Liver (tissue), 9 donors: ENCODE data around the gene MSMP. TPM values are rescaled to one million over a fixed set of nuclear protein-coding genes. Genes with fewer than 3 reads are reported as not detected.

ENCODE experiments used
- DNase-seq: peaks from one replicate; pipeline ENCODE4 v3.0.0-alpha.2; 2017; ENCODE audit warnings: low spot score
- H3K27ac ChIP-seq, 2 donors: one replicate each; pipeline ENCODE4 v1.7.0; 2013; ENCODE audit warnings: inconsistent platforms in 2 of 2, low read length in 2 of 2, control low read depth in 1 of 2, low read depth in 1 of 2, mild to moderate bottlenecking in 1 of 2
- H3K27me3 ChIP-seq, 4 donors: one replicate each; pipeline versions ENCODE4 v1.6.1 to v1.7.0; 2013; ENCODE audit warnings: low read length in 3 of 4, inconsistent platforms in 1 of 4, mild to moderate bottlenecking in 1 of 4, moderate library complexity in 1 of 4; ENCODE audit not compliant: control insufficient read depth in 4 of 4, insufficient read depth in 4 of 4
- H3K36me3 ChIP-seq, 4 donors: one replicate each; pipeline versions ENCODE4 v1.6.1 to v1.7.0; 2013; ENCODE audit warnings: low read length in 3 of 4, mild to moderate bottlenecking in 3 of 4, low read depth in 1 of 4, moderate library complexity in 1 of 4; ENCODE audit not compliant: control insufficient read depth in 4 of 4, insufficient read depth in 3 of 4
- H3K4me1 ChIP-seq, 4 donors: one replicate each; pipeline versions ENCODE4 v1.6.1 to v1.7.0; 2013; ENCODE audit warnings: low read length in 3 of 4, mild to moderate bottlenecking in 3 of 4, moderate library complexity in 1 of 4; ENCODE audit not compliant: control insufficient read depth in 4 of 4, insufficient read depth in 4 of 4
- H3K4me3 ChIP-seq, 3 donors: one replicate each; pipeline versions ENCODE4 v1.6.1 to v1.7.0; 2013; ENCODE audit warnings: low read length in 3 of 3, control low read depth in 1 of 3, low read depth in 1 of 3, mild to moderate bottlenecking in 1 of 3
- H3K9ac ChIP-seq, 2 donors: one replicate each; pipeline ENCODE4 v1.7.0; 2013; ENCODE audit warnings: low read length in 2 of 2, mild to moderate bottlenecking in 2 of 2, moderate library complexity in 2 of 2, control low read depth in 1 of 2, low read depth in 1 of 2
- H3K9me3 ChIP-seq, 4 donors: one replicate each; pipeline versions ENCODE4 v1.6.1 to v1.7.0; 2013; ENCODE audit warnings: low read length in 3 of 4; ENCODE audit not compliant: control insufficient read depth in 4 of 4
- ATF3 ChIP-seq: IDR thresholded peaks from 2 replicates; pipeline ENCODE4 v1.6.1; 2016; ENCODE audit warnings: antibody characterized with exemption
- CTCF ChIP-seq: fragments of 150-350 bp; IDR thresholded peaks from 2 replicates; pipeline ENCODE4 v1.5.1; 2017; ENCODE audit warnings: improper control_type of control experiment, low read depth, low read length; ENCODE audit not compliant: missing input control
- EGR1 ChIP-seq, 2 donors: IDR thresholded peaks; 2 replicates each; pipeline ENCODE4 v1.6.1; 2016 to 2018; ENCODE audit warnings: antibody characterized with exemption in 2 of 2, low read depth in 2 of 2
- FOXA1 ChIP-seq: IDR thresholded peaks from 2 replicates; pipeline ENCODE4 v1.6.1; 2016; ENCODE audit warnings: antibody characterized with exemption
- FOXA2 ChIP-seq: IDR thresholded peaks from 2 replicates; pipeline ENCODE4 v1.6.1; 2016; ENCODE audit warnings: antibody characterized with exemption
- GABPA ChIP-seq, 2 donors: IDR thresholded peaks in 1 of 2; conservative IDR thresholded peaks in 1 of 2; 2 replicates each; pipeline ENCODE4 v1.6.1; 2016; ENCODE audit warnings: antibody characterized with exemption in 2 of 2, mild to moderate bottlenecking in 1 of 2, moderate library complexity in 1 of 2
- HNF4A ChIP-seq, 2 donors: conservative IDR thresholded peaks; 2 replicates each; pipeline ENCODE4 v1.6.1; 2016; ENCODE audit warnings: antibody characterized with exemption in 2 of 2, mild to moderate bottlenecking in 2 of 2
- HNF4G ChIP-seq: IDR thresholded peaks from 2 replicates; pipeline ENCODE4 v1.6.1; 2016; ENCODE audit warnings: antibody characterized with exemption
- JUND ChIP-seq, 2 donors: IDR thresholded peaks; 2 replicates each; pipeline ENCODE4 v1.6.1; 2016; ENCODE audit warnings: antibody characterized with exemption in 2 of 2
- MAX ChIP-seq: IDR thresholded peaks from 2 replicates; pipeline ENCODE4 v1.6.1; 2016; ENCODE audit warnings: antibody characterized with exemption
- NR2F2 ChIP-seq: IDR thresholded peaks from 2 replicates; pipeline ENCODE4 v1.6.1; 2016; ENCODE audit warnings: antibody characterized with exemption
- RAD21 ChIP-seq, 2 donors: IDR thresholded peaks; 2 replicates each; pipeline ENCODE4 v1.6.1; 2016; ENCODE audit warnings: antibody characterized with exemption in 2 of 2, mild to moderate bottlenecking in 2 of 2
- REST ChIP-seq: IDR thresholded peaks from 2 replicates; pipeline ENCODE4 v1.6.1; 2016; ENCODE audit warnings: antibody characterized with exemption, mild to moderate bottlenecking
- RXRA ChIP-seq, 2 donors: IDR thresholded peaks; 2 replicates each; pipeline ENCODE4 v1.6.1; 2017 to 2018; ENCODE audit warnings: antibody characterized with exemption in 2 of 2, mild to moderate bottlenecking in 1 of 2
- SP1 ChIP-seq: IDR thresholded peaks from 2 replicates; pipeline ENCODE4 v1.6.1; 2018; ENCODE audit warnings: antibody characterized with exemption, mild to moderate bottlenecking
- TAF1 ChIP-seq: conservative IDR thresholded peaks from 2 replicates; pipeline ENCODE4 v1.6.1; 2016; ENCODE audit warnings: antibody characterized with exemption, mild to moderate bottlenecking
- YY1 ChIP-seq: IDR thresholded peaks from 2 replicates; pipeline ENCODE4 v1.6.1; 2016; ENCODE audit warnings: antibody characterized with exemption, mild to moderate bottlenecking
- ZBTB33 ChIP-seq: IDR thresholded peaks from 2 replicates; pipeline ENCODE4 v1.6.1; 2016; ENCODE audit warnings: antibody characterized with exemption
- WGBS: extraction: QIAGEN DNeasy Blood & Tissue Kit; methylation state at CpG from one replicate; pipeline ENCODE4 v1.1.7; 2013; 5-methylcytosine and 5-hydroxymethylcytosine counted together
- polyA plus RNA-seq, 2 donors: library from polyadenylated mRNA; stranded (reverse) in 1 of 2; unstranded in 1 of 2; fragments of 200-250 nt in 1 of 2; fragments of >200 nt in 1 of 2; fragmentation: Nextera tagmentation in 1 of 2; extraction: Ambion mirVana in 1 of 2; gene quantifications; one replicate each; pipeline versions ENCODE4 v1.2.1 to v1.2.3, GENCODE V29; 2013 to 2015
- total RNA-seq, 2 donors: library from RNA; depleted of rRNA; stranded (reverse); fragments of >200 nt; gene quantifications; one replicate each; pipeline ENCODE4 v1.2.3, GENCODE V29; 2014
- donor health status: healthy.
- donor health status: healthy.
- donor health status: healthy.
- donor health status: healthy.
- donor health status: healthy.

The MSMP gene
- total RNA-seq (not detected), polyA plus RNA-seq (not detected)

GRCh38 chr9:35754264-35754663, at the start of gene MSMP:
TSS of gene MSMP (minus strand) at chr9:35754276. CDS start at chr9:35754129, 147 bp downstream.
- WGBS, result 73% methylated on average over 3 of the region's 3 CpGs
- peaks cover 10 to 39% (median 34%) of the 10 kb centered on the region in 4 donors for H3K36me3 ChIP-seq
- no peak within 1 kb of the TSS for H3K27ac ChIP-seq
- no peak within 1 kb of the TSS for H3K4me3 ChIP-seq
- peaks cover 11 to 35% (median 21%) of the 10 kb centered on the region in 4 donors for H3K4me1 ChIP-seq
- H3K9ac ChIP-seq, result no peak within 1 kb of the TSS
- no peak for TF ChIP-seq FOXA2
- no peak for TF ChIP-seq ATF3
- TF ChIP-seq NR2F2, result no peak
- no peak for TF ChIP-seq MAX
- no peak for TF ChIP-seq FOXA1
- no peak for TF ChIP-seq TAF1
- TF ChIP-seq HNF4A (conservative IDR thresholded peaks at IDR 0.05), result no peak
- no peak for TF ChIP-seq GABPA (IDR thresholded peaks at IDR 0.05 in 1 of 2, conservative IDR thresholded peaks at IDR 0.05 in 1 of 2)
- no peak for TF ChIP-seq SP1
- TF ChIP-seq HNF4G, result no peak
- TF ChIP-seq CTCF, result no peak
- no peak for TF ChIP-seq JUND (IDR thresholded peaks at IDR 0.05)
- no peak for TF ChIP-seq REST
- no peak for TF ChIP-seq YY1
- no peak for TF ChIP-seq EGR1 (IDR thresholded peaks at IDR 0.05; ENCODE audit: low read depth in 2 of 2)
- TF ChIP-seq RXRA (IDR thresholded peaks at IDR 0.05), result no peak
- TF ChIP-seq RAD21 (IDR thresholded peaks at IDR 0.05), result no peak
- H3K27me3 ChIP-seq, result no peaks in the 10 kb centered on the region
- H3K9me3 ChIP-seq, result no peaks in the 10 kb centered on the region
- no peak for DNase-seq

GRCh38 chr9:35801328-35802128, 47.5 kb upstream of the MSMP start:
- Histone ChIP-seq H3K4me3 (peak overlapping the region in 1 of 3 donors; percentile 16), H3K9ac (no peak overlapping the region), H3K36me3 (peaks cover 0 to 13% (median 7%) of the 10 kb centered on the region in 4 donors), H3K27ac (peak overlapping the region in 1 of 2 donors; percentile 33), H3K9me3 (no peaks in the 10 kb centered on the region), H3K27me3 (no peaks in the 10 kb centered on the region), H3K4me1 (peaks cover 4 to 17% (median 14%) of the 10 kb centered on the region in 4 donors)
- 61% methylated on average over 13 of the region's 13 CpGs for WGBS
- DNase-seq, result no peak
- TF ChIP-seq EGR1 (IDR thresholded peaks at IDR 0.05; ENCODE audit: low read depth in 2 of 2) (no peak), FOXA2 (no peak), RAD21 (IDR thresholded peaks at IDR 0.05) (peak in 1 of 2 donors; percentile 24), HNF4G (no peak), TAF1 (no peak), ZBTB33 (no peak), MAX (peak; percentile 61), JUND (IDR thresholded peaks at IDR 0.05) (no peak), CTCF (no peak), NR2F2 (peak; percentile 27), YY1 (peak; percentile 59), HNF4A (conservative IDR thresholded peaks at IDR 0.05) (peak; percentile 86 to 88), SP1 (peak; percentile 87), FOXA1 (no peak), GABPA (IDR thresholded peaks at IDR 0.05 in 1 of 2, conservative IDR thresholded peaks at IDR 0.05 in 1 of 2) (no peak), ATF3 (no peak), RXRA (IDR thresholded peaks at IDR 0.05) (peak; percentile 78 to 85)
